Hepatocyte (in vitro differentiated cells): Measurements from ENCODE around the gene RAB28.

Experiments used
- CTCF ChIP-seq: fragments of 200-600 bp; sonication (generic); IDR thresholded peaks from 2 replicates; pipeline ENCODE4 v1.5.1; 2016; ENCODE audit warnings: antibody characterized with exemption, mild to moderate bottlenecking; ENCODE audit not compliant: poor library complexity
- EZH2phosphoT487 ChIP-seq: fragments of 200-600 bp; sonication (generic); IDR thresholded peaks from one replicate; pipeline ENCODE4 v1.6.1; 2018; ENCODE audit warnings: antibody characterized with exemption, mild to moderate bottlenecking, low read depth, moderate library complexity; ENCODE audit not compliant: unreplicated experiment, severe bottlenecking

DNA sequence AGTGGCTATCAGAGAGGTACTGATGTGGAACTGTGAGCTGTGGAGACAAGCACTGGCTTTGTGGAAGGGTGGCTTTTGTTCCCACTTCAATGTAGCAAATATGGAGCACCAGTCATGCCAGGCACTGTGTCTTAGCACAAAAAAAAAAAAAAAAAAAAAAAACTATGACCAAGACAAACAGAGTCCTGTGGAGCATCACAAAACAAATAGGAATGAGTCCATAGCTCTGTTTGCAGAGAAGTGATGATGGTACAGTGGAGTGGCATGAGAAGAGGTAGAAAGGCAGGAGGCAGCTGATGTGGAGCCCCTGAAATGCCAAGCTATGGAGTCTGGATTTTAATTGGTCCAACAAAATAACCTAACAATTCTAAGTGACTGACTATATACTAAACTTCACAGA is 116.9 kb downstream of the RAB28 start:
- no peak for TF ChIP-seq CTCF
- no peak for TF ChIP-seq EZH2phosphoT487
